Smooth muscle cell (in vitro differentiated cells): Measurements from ENCODE around the gene HAO2. TPM values are rescaled to one million over a fixed set of nuclear protein-coding genes. Genes with fewer than 3 reads are reported as not detected.

Experiments used
- DNase-seq: peaks from one replicate; lab custom pipeline; 2025; ENCODE audit not compliant: unreplicated experiment; lab: John Stamatoyannopoulos, UW
- H2AFZ ChIP-seq: fragments of 200-600 bp; sonication (generic); 2 replicates; pipeline ENCODE4 v1.6.0; 2016; ENCODE audit warnings: antibody characterized with exemption, low read depth, mild to moderate bottlenecking
- H3F3A ChIP-seq: fragments of 200-600 bp; sonication (generic); 2 replicates; pipeline ENCODE4 v1.6.0; 2017; ENCODE audit warnings: antibody characterized with exemption, low read depth
- H3K27ac ChIP-seq: fragments of 200-600 bp; sonication (generic); 2 replicates; pipeline ENCODE4 v1.5.1; 2016; ENCODE audit warnings: low read depth, mild to moderate bottlenecking
- H3K27me3 ChIP-seq: fragments of 200-600 bp; sonication (generic); 2 replicates; pipeline ENCODE4 v1.6.1; 2016; ENCODE audit warnings: low read depth, mild to moderate bottlenecking
- H3K36me3 ChIP-seq: fragments of 200-600 bp; sonication (generic); 2 replicates; pipeline ENCODE4 v1.5.1; 2016; ENCODE audit warnings: low read depth
- H3K4me1 ChIP-seq: fragments of 200-600 bp; sonication (generic); 2 replicates; pipeline ENCODE4 v1.5.1; 2016; ENCODE audit warnings: low read depth
- H3K4me2 ChIP-seq: fragments of 200-600 bp; sonication (generic); 2 replicates; pipeline ENCODE4 v1.6.0; 2016; ENCODE audit warnings: mild to moderate bottlenecking
- H3K4me3 ChIP-seq: fragments of 200-600 bp; sonication (generic); 2 replicates; pipeline ENCODE4 v1.5.1; 2016; ENCODE audit warnings: mild to moderate bottlenecking
- H3K79me2 ChIP-seq: fragments of 200-600 bp; sonication (generic); 2 replicates; pipeline ENCODE4 v1.6.0; 2016; ENCODE audit warnings: low read depth, mild to moderate bottlenecking
- H3K9ac ChIP-seq: fragments of 200-600 bp; sonication (generic); 2 replicates; pipeline ENCODE4 v1.6.0; 2016; ENCODE audit warnings: low read depth
- H3K9me3 ChIP-seq: fragments of 200-600 bp; sonication (generic); replicated peaks from 2 replicates; pipeline ENCODE4 v1.5.1; 2016; ENCODE audit warnings: low read depth
- H4K20me1 ChIP-seq: fragments of 200-600 bp; sonication (generic); 2 replicates; pipeline ENCODE4 v1.6.0; 2016; ENCODE audit warnings: low read depth
- CTCF ChIP-seq: fragments of 200-600 bp; sonication (generic); IDR thresholded peaks from 2 replicates; pipeline ENCODE4 v1.5.1; 2017; ENCODE audit warnings: borderline replicate concordance, mild to moderate bottlenecking, antibody characterized with exemption; ENCODE audit not compliant: insufficient read depth, poor library complexity, severe bottlenecking
- WGBS: methylation state at CpG from one replicate; pipeline ENCODE4 v1.1.7; 2016; ENCODE audit warnings: low lambda C conversion rate; 5-methylcytosine and 5-hydroxymethylcytosine counted together
- polyA plus RNA-seq: library from polyadenylated mRNA; unstranded; fragments of >200 nt; fragmentation: Nextera tagmentation; extraction: Ambion mirVana; gene quantifications from 2 replicates; pipeline ENCODE4 v1.2.1, GENCODE V29; 2016
- total RNA-seq: library from RNA; depleted of rRNA; stranded (reverse); fragments of >200 nt; gene quantifications from 2 replicates; pipeline ENCODE4 v1.2.3, GENCODE V29; 2014

Gene HAO2
- total and polyA plus RNA-seq, 2 experiments from 2014 or later: not detected

GRCh38 chr1:119338757-119339156, 29.8 kb upstream of the HAO2 start:
- Histone ChIP-seq H3K36me3 (no peaks in the 10 kb centered on the region), H3K27ac (no peak overlapping the region), H3K27me3 (no peaks in the 10 kb centered on the region), H3F3A (no peaks in the 10 kb centered on the region), H3K4me2 (no peak overlapping the region), H4K20me1 (no peaks in the 10 kb centered on the region), H3K79me2 (no peaks in the 10 kb centered on the region), H3K4me1 (no peaks in the 10 kb centered on the region), H3K9me3 (no peaks in the 10 kb centered on the region), H3K4me3 (no peak overlapping the region), H2AFZ (no peak overlapping the region), H3K9ac (no peak overlapping the region)
- over 99% methylated on average over 3 of the region's 3 CpGs for WGBS
- no peak for DNase-seq
- no peak for TF ChIP-seq CTCF

GRCh38 chr1:119340861-119341261, 27.7 kb upstream of the HAO2 start:
- no peaks in the 10 kb centered on the region for H3K27me3 ChIP-seq
- H3K4me2 ChIP-seq: no peak overlapping the region
- H3K36me3 ChIP-seq: no peaks in the 10 kb centered on the region
- no peaks in the 10 kb centered on the region for H3F3A ChIP-seq
- no peaks in the 10 kb centered on the region for H4K20me1 ChIP-seq
- H3K9me3 ChIP-seq: no peaks in the 10 kb centered on the region
- no peak overlapping the region for H3K27ac ChIP-seq
- no peak for DNase-seq
- H3K79me2 ChIP-seq: no peaks in the 10 kb centered on the region
- no peaks in the 10 kb centered on the region for H3K4me1 ChIP-seq
- no peak overlapping the region for H3K4me3 ChIP-seq
- H3K9ac ChIP-seq: no peak overlapping the region
- H2AFZ ChIP-seq: no peak overlapping the region
- no peak for TF ChIP-seq CTCF

GRCh38 chr1:119341372-119341947, 27.1 kb upstream of the HAO2 start:
- no peak overlapping the region for H2AFZ ChIP-seq
- H3K4me3 ChIP-seq: no peak overlapping the region
- no peaks in the 10 kb centered on the region for H3K4me1 ChIP-seq
- H3K4me2 ChIP-seq: no peak overlapping the region
- no peaks in the 10 kb centered on the region for H4K20me1 ChIP-seq
- no peak for TF ChIP-seq CTCF
- H3K79me2 ChIP-seq: no peaks in the 10 kb centered on the region
- H3F3A ChIP-seq: no peaks in the 10 kb centered on the region
- H3K9me3 ChIP-seq: no peaks in the 10 kb centered on the region
- WGBS: 90% methylated on average over 5 of the region's 5 CpGs
- no peak overlapping the region for H3K27ac ChIP-seq
- DNase-seq: no peak
- no peaks in the 10 kb centered on the region for H3K36me3 ChIP-seq
- no peaks in the 10 kb centered on the region for H3K27me3 ChIP-seq
- H3K9ac ChIP-seq: no peak overlapping the region

GRCh38 chr1:119345398-119345797, 23.2 kb upstream of the HAO2 start:
- no peak overlapping the region for H3K9ac ChIP-seq
- H4K20me1 ChIP-seq: no peaks in the 10 kb centered on the region
- no peaks in the 10 kb centered on the region for H3K27me3 ChIP-seq
- no peak overlapping the region for H2AFZ ChIP-seq
- H3K27ac ChIP-seq: no peak overlapping the region
- no peaks in the 10 kb centered on the region for H3K36me3 ChIP-seq
- H3K79me2 ChIP-seq: no peaks in the 10 kb centered on the region
- no peak for TF ChIP-seq CTCF
- no peak overlapping the region for H3K4me3 ChIP-seq
- H3K4me2 ChIP-seq: no peak overlapping the region
- no peaks in the 10 kb centered on the region for H3K9me3 ChIP-seq
- H3F3A ChIP-seq: no peaks in the 10 kb centered on the region
- H3K4me1 ChIP-seq: no peaks in the 10 kb centered on the region
- no peak for DNase-seq
